Stimulated activated CD4-positive, alpha-beta T cell treated with anti-CD3 and anti-CD28 coated beads, Interleukin-4, amount 100 ng/mL, for 48 hours (primary cell): ENCODE measurements around the gene CEBPG.

Experiments used
- DNase-seq, 2 donors: peaks; one replicate each; pipeline ENCODE4 v3.0.0-alpha.2; 2020; ENCODE audit warnings: low read depth in 2 of 2

CEBPG gene

GRCh38 chr19:33394723-33395560 lies 21.4 kb downstream of the CEBPG start:
- DNase-seq, result no peak

DNA sequence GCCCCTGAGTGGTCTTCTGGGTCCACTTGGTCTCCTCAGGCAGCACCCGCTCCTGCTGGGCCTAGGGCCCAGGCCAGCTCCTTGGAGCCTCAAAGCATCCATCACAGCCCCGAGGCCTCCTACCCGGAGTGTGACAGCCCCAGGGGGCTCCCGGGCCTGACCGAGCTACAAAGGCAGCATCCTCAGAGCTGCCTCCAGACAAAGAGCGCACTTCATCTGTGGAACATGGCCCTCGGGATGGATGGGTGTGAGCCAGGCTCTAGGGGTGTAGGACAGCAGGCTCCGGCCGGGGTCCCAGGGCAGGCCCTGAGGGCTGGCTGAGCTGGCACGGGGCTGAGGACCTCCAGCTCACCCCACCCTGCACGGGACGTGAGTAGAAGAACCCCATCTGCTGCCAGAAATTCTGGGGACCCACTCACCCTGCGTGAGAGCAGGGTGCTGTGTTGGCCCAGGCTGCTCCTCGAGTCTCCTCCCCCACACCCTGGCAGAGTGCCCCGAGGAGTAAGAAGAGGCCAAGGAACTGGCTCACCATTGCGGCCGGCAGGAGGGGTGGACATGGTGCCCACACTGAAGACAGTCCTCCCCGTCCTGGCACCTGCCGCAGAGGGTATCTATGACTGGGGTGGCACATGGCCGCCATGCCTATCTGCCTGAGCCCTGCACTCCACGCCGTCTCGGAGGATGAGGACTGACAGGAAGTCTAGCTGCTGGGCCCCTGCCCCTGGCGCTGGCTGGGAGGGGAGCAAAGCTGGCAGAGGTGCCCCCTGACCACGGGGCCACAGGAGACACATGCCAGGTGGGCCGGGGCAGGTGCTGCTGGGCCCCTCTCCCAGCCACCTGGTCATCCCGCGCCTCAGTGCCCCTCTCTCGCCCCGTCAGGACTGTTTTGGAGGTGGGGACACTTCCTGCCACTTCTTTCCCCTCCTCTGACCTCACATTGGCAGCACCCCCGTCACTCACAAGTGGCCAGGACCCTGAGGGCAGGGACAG lies 22.3 kb downstream of the CEBPG start:
- DNase-seq, result no peak

DNA sequence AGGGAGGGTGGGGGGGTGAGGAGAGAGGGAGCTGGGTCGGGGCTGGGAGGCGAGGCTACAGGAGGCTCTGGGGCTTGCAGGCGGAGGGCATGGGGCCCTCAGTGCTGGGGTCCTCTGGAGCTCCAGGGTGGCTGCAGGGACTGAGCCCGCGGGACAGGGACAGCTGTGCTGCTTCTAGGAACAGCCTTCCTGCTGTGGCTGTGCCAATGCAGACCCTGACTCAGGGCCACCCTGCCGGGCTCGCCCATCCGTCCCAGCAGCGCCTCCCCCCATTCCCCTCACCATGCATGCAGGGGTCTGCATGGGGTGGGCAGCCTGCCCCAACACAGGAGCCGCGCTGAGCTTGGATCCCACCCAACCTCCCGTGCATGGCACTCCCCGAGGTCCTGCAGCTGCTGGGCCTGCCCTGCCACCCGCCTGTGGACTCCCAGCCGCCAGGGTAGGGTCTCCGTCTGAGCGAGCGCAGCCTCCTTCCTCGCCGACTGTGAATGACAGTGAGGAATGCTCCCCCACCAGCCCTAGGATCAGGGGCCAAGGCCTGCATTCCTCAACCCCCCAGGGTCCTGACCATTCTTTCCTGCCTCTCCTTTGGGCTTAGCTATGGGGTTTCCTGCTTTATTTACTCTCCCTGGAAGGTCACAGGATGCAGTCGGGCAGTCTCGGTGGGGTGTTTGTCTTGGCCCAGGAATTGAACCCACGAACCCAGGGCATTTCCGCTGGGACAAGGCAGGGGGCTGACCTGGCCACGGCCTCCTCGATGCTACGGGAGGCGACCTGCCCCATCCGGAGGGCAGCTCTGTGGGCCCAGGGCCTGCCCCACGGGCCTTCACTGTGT lies 23.4 kb downstream of the CEBPG start:
- DNase-seq, result no peak

GRCh38 chr19:33397536-33398360 lies 24.2 kb downstream of the CEBPG start:
- DNase-seq, result no peak

DNA sequence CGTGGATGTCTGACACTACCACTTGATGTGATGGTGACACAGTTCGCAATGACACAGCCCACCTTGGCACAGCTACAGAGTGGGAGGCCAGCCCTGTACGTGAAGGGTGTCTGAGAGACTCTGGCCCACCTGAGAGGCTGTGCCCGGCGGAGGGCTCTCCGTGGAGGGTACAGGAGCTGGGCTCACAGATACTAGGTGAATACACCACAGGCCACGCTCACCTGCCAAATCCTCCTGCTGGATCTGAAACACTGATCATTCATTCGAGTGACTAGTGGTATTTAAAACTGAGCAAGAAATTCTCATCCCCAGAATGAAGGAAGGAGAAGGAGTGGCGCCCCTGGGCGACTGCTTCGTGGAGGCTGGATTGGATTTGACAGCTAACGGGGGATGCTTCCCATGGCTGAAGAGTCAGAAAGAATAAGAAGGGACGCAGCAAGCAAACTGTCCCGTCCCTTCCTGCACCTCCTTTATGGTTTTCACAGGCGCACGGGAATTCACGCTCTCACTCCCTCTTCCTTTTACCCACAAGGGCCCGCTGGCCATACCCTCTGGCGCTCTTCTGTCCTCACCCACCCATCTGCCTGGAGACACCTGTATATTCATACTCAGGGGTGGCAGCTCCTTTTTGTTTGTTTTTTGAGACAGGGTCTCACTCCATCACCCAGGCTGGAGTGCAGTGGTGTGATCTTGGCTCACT lies 25.0 kb downstream of the CEBPG start:
- DNase-seq, result no peak

DNA sequence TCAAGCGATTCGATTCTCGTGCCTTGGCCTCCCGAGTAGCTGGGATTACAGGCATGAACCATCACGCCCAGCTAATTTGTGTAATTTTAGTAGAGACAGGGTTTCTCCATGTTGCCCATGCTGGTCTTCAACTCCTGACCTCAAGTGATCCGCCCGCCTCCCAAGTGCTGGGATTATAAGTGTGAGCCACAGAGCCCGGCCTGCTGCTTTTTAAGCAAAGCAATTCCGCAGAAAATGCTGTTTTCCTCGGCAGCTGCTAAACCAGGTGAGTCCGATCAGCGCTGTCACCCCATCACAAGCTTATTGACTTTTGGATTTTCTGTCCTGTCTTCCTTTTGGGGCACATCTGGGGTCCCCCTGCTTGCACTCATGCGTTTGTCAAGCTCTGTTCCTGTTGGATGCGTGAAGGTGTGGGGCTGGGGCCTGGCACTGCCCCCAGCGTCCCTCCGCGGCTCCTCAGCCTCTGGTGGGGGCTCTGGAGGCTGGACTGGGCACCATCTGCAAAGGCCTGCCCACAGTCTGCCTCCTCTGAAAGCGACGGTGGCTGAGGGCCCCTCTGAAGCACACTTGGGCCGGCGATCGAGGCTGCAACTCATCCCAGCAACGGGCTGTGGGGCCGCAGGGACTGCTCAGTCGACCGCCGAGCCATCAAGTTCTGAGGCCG lies 25.7 kb downstream of the CEBPG start:
- no peak for DNase-seq

DNA sequence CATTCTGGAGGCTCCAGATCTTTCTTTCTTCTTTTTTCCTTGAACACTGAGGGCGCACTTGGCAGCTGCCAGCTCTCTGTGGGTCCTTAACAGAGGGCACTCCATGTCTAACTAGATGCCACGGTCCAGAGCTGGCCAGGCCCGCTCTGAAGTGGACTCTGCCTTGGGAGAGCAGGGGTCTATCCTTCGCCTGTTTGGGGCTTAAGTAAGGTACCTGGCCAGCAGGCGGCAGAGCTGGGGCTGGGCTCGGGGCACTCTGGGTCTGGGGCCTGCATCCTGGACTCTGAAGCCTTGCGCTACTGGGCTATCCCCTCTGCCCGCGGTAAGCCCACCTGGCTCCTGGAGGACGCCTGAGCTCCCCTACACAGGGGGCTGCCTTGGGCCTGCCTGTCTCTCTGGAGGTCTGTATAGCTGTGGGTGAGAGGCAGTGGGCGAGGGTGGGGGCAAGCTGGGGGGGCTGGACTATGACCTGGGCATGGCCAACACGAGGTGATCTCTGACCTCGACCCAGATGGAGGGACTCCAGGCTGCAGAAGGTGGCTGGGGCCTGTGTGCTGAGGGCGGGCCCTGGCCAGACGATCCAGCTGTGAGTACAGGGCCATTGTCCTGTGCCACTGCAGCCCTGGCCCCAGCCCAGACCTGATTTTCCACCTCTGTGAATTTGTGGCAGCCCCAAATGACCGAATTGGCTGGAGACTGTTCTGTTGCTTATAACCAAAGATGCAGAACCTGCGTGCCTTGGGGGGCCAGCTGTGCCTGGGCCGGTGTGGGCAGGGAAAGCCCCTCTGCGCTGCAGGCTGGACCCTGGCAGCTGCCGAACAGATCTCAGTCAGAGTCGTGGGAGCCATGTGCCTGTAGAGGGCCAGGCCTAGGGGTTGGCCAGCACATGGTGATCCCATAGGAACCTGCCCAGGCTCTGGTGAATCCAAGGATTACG lies 26.5 kb downstream of the CEBPG start:
- DNase-seq, result no peak

DNA sequence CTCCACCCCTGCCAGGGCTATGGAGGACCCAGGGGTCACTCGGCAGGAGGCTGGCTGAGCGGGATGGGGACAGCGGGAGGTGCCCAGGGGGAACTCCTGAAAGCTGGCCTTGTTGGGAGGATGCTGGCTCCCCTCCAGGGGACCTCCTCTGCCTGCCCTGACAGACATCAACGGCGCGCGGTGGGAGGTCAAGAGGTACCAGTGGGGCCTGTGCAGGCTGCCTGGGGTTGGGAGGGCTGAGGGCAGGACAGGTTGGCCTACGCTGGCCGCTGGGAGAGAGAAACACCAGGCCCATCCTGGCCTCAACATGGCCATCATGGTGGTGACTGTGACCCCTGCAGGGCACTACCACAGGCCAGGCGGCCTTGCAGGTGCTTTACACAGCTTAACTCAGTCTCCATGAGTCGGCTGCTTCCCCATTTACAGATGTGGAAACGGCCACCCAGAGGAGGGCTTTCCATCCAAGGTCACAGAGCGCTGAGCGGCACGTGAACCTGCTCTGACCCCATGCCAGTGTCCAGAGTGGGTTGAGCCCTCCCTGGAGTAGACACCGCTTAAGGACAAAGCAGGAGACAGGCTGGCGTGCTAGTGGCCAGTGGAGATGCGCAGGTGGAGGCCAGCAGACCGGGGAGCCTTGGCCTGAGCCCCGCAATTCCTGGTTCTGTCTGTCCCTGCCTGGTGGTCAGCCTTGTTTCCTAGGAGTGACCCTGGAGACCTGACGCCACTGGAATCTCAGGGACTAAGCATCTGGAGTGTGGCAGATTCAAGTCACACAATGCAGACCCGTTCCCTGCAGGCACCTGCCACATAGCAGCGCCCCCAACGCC lies 27.6 kb downstream of the CEBPG start:
- no peak for DNase-seq

DNA sequence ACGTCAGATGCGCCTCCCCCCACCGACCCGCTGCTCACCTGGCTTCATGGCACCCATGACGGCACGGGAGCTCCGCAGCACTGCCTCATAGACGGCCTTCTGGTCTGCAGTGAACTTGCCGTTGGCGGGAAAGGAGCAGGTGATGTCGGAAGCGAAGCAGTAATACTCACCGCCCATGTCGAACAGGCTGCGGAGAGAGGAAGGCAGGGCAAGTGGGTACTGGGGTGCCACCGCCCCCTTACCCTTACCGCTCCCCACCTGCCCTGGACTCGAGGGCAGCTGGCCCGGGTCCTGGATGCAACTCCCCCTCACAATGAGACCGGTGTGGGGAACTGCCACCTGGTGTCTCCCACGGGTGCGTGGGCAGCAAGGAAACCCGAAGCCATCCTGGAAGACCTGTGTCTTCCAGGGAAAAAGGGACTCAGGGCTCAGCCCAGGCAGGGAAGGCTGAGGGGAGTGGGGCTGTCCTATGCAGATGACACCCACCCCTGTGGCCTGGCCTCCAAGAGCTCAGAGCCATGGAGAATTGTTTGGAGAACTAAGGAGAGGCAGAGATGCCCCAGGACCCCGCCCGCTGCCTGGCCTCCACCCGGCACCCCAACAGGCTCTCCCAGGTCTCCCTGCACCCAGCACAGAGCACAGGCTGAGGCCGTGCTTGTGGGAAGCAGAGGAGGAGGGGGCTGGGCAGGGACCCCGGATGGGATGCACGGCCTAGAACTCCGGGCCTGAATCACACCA lies 28.3 kb downstream of the CEBPG start:
- DNase-seq, result no peak

GRCh38 chr19:33402421-33403220 lies 29.1 kb downstream of the CEBPG start:
- no peak for DNase-seq

GRCh38 chr19:33403221-33403972 lies 29.9 kb downstream of the CEBPG start:
- no peak for DNase-seq

- DNase-seq, result no peak
Measured at GRCh38 chr19:33403973-33404304, 30.4 kb downstream of the CEBPG start.

DNA sequence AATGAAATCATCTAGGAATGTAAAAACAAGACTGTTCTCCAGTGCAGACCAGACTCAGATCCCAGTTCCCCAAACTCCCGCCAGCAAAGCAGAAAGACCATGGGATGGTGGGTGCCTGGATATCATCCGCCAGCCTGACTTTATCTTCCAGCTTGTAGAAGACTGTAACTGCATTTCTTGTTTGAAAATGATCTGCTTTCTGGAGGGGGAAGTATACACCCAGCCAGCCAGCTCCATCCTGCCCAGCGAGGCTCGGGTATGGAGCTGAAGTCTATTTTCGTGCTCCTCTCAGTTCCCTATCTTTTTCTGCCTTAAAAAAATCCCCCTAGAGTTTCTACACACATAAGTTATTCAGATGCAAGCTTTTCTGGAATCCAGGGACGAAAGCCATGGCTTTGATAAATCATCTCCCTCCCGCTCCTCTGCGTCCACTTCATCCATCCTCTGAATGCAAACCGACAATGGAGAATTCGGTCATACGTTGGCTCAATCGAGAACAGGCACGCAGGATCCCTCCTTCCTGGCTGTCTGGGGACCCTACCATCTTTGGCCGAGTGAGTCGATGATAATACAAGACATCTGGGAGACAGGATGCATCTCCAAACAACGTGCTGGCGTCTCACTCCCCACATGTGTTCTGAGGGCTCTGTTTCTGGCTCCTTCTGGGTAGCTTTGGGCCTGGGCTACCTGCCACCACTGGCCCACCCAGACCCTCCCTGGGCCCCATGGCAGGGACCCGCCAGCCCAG lies 31.2 kb downstream of the CEBPG start:
- no peak for DNase-seq

- DNase-seq, result no peak
Measured at GRCh38 chr19:33405254-33405552, 31.7 kb downstream of the CEBPG start.
